Trophoblast cell (in vitro differentiated cells and primary cell): Measurements from ENCODE around the gene GLUD1.
"Not testable (repeated sequence)": the region's sequence is repeated elsewhere in the genome, so short reads cannot be mapped to it uniquely, and the experiment has no call there.

Source experiments
- DNase-seq, 2 donors: peaks; one replicate each; pipeline ENCODE4 v3.0.0-alpha.2; 2016
- H2AFZ ChIP-seq: 2 replicates; pipeline ENCODE4 v1.6.1; 2013; ENCODE audit warnings: low read length, moderate library complexity, mild to moderate bottlenecking; ENCODE audit not compliant: insufficient read depth, poor library complexity
- H2AK5ac ChIP-seq: 2 replicates; pipeline ENCODE4 v1.6.1; 2013; ENCODE audit warnings: mild to moderate bottlenecking, low read length
- H2BK120ac ChIP-seq: 2 replicates; pipeline ENCODE4 v1.6.1; 2013; ENCODE audit warnings: low read length, mild to moderate bottlenecking, moderate library complexity; ENCODE audit not compliant: insufficient read depth, poor library complexity
- H2BK12ac ChIP-seq: 2 replicates; pipeline ENCODE4 v1.6.1; 2013; ENCODE audit warnings: mild to moderate bottlenecking, low read length, moderate library complexity
- H2BK5ac ChIP-seq: 2 replicates; pipeline ENCODE4 v1.6.1; 2013; ENCODE audit warnings: low read length, low read depth, moderate library complexity, mild to moderate bottlenecking; ENCODE audit not compliant: poor library complexity
- H3K14ac ChIP-seq: 2 replicates; pipeline ENCODE4 v1.6.1; 2013; ENCODE audit warnings: mild to moderate bottlenecking, low read length
- H3K18ac ChIP-seq: 2 replicates; pipeline ENCODE4 v1.6.1; 2013; ENCODE audit warnings: mild to moderate bottlenecking, low read length
- H3K23ac ChIP-seq: 2 replicates; pipeline ENCODE4 v1.6.1; 2013; ENCODE audit warnings: low read length
- H3K27ac ChIP-seq: 2 replicates; pipeline ENCODE4 v1.5.1; 2013; ENCODE audit warnings: low read depth, mild to moderate bottlenecking, inconsistent platforms, low read length, moderate library complexity
- H3K27me3 ChIP-seq: 2 replicates; pipeline ENCODE4 v1.6.1; 2013; ENCODE audit warnings: inconsistent platforms, mild to moderate bottlenecking, low read length, moderate library complexity; ENCODE audit not compliant: insufficient read depth
- H3K36me3 ChIP-seq, 2 experiments: 1 replicate in 1 of 2; 2 replicates in 1 of 2; pipeline ENCODE4 v1.6.1; 2013; ENCODE audit warnings: low read length in 2 of 2, mild to moderate bottlenecking in 2 of 2, moderate library complexity in 1 of 2; ENCODE audit not compliant: insufficient read depth in 2 of 2, control insufficient read depth in 1 of 2
- H3K4ac ChIP-seq: 2 replicates; pipeline ENCODE4 v1.6.1; 2013; ENCODE audit warnings: low read depth, mild to moderate bottlenecking, low read length, moderate library complexity
- H3K4me1 ChIP-seq, 2 experiments: 1 replicate in 1 of 2; 2 replicates in 1 of 2; pipeline ENCODE4 v1.6.1; 2013; ENCODE audit warnings: low read length in 2 of 2, mild to moderate bottlenecking in 2 of 2, moderate library complexity in 1 of 2; ENCODE audit not compliant: insufficient read depth in 2 of 2, control insufficient read depth in 1 of 2
- H3K4me2 ChIP-seq: 2 replicates; pipeline ENCODE4 v1.6.1; 2013; ENCODE audit warnings: inconsistent platforms, mild to moderate bottlenecking, low read length, moderate library complexity
- H3K4me3 ChIP-seq: 2 replicates; pipeline ENCODE4 v1.5.1; 2013; ENCODE audit warnings: mild to moderate bottlenecking, low read depth, low read length, inconsistent platforms
- H3K79me1 ChIP-seq: one replicate; pipeline ENCODE4 v1.6.1; 2013; ENCODE audit warnings: low read length
- H3K79me2 ChIP-seq: 2 replicates; pipeline ENCODE4 v1.6.1; 2013; ENCODE audit warnings: low read length, mild to moderate bottlenecking; ENCODE audit not compliant: control insufficient read depth, insufficient read depth, poor library complexity
- H3K9ac ChIP-seq: 2 replicates; pipeline ENCODE4 v1.6.1; 2013; ENCODE audit warnings: mild to moderate bottlenecking, low read length
- H3K9me3 ChIP-seq: 2 replicates; pipeline ENCODE4 v1.6.1; 2013; ENCODE audit warnings: low read depth, mild to moderate bottlenecking, control low read depth, inconsistent platforms, low read length; ENCODE audit not compliant: insufficient read depth
- H4K12ac ChIP-seq: 2 replicates; pipeline ENCODE4 v1.6.1; 2013; ENCODE audit warnings: low read depth, mild to moderate bottlenecking, low read length, moderate library complexity
- H4K8ac ChIP-seq: 2 replicates; pipeline ENCODE4 v1.6.1; 2013; ENCODE audit warnings: low read depth, mild to moderate bottlenecking, low read length, moderate library complexity
- H4K91ac ChIP-seq: one replicate; pipeline ENCODE4 v1.6.1; 2013; ENCODE audit warnings: low read depth, mild to moderate bottlenecking, low read length, moderate library complexity
- WGBS: extraction: QIAGEN DNeasy Blood & Tissue Kit; methylation state at CpG from one replicate; pipeline ENCODE4 v1.1.7; 2013; ENCODE audit warnings: missing lambda C conversion rate; ENCODE audit not compliant: insufficient read length, insufficient coverage; ENCODE audit errors: extremely low coverage; 5-methylcytosine and 5-hydroxymethylcytosine counted together

GLUD1 gene

DNA sequence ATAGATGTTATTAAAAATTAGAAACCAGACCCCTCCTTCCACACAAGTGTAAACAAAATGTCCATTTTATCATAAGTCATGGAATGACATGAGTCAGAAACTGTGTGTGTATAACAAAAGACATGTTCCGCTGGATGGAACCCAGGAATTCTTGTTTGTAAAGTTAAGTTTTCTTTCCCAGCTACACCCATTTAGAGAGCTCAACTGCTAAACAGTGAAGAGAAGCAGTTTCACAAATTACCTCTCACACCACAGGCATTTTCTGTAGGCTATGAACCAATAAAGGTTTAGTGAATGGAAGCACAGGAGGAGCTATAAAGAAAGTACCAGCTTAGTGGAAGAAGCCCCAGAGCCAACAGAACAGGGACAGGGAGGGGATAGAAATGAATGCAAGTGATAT is 12.4 kb downstream of the GLUD1 start:
- H3K9ac ChIP-seq, H3K4me1 ChIP-seq, H3K36me3 ChIP-seq, H4K91ac ChIP-seq, H2AFZ ChIP-seq, H3K79me2 ChIP-seq, H2AK5ac ChIP-seq, H3K14ac ChIP-seq, H2BK120ac ChIP-seq, H2BK12ac ChIP-seq, H3K27ac ChIP-seq, H2BK5ac ChIP-seq, H4K8ac ChIP-seq, H4K12ac ChIP-seq, DNase-seq, H3K4me2 ChIP-seq, H3K4ac ChIP-seq, H3K79me1 ChIP-seq, H3K23ac ChIP-seq, H3K9me3 ChIP-seq, H3K27me3 ChIP-seq, H3K18ac ChIP-seq, H3K4me3 ChIP-seq: not testable (repeated sequence)
- WGBS = no CpG with 5 or more reads among the region's 1 CpG

- not testable (repeated sequence) for H4K8ac ChIP-seq, H3K4me2 ChIP-seq, H4K91ac ChIP-seq, H3K36me3 ChIP-seq, H3K23ac ChIP-seq, H3K79me1 ChIP-seq, H3K4me1 ChIP-seq, H3K9me3 ChIP-seq, H3K4me3 ChIP-seq, H2BK12ac ChIP-seq, H3K27me3 ChIP-seq, H3K9ac ChIP-seq, DNase-seq, H2AFZ ChIP-seq, H2AK5ac ChIP-seq, H3K27ac ChIP-seq, H3K4ac ChIP-seq, H3K14ac ChIP-seq, H2BK5ac ChIP-seq, H3K18ac ChIP-seq, H2BK120ac ChIP-seq, H4K12ac ChIP-seq, H3K79me2 ChIP-seq
- WGBS = no CpG with 5 or more reads among the region's 3 CpGs
Observed at GRCh38 chr10:87081574-87081973, 13.1 kb downstream of the GLUD1 start.

GRCh38 chr10:87080621-87081020 is 14.0 kb downstream of the GLUD1 start:
- H2AFZ ChIP-seq, H4K12ac ChIP-seq, H3K27me3 ChIP-seq, H3K79me2 ChIP-seq, H3K4me2 ChIP-seq, H3K9me3 ChIP-seq, H4K91ac ChIP-seq, H3K4ac ChIP-seq, H2BK12ac ChIP-seq, H2AK5ac ChIP-seq, DNase-seq, H2BK5ac ChIP-seq, H3K14ac ChIP-seq, H3K4me1 ChIP-seq, H2BK120ac ChIP-seq, H4K8ac ChIP-seq, H3K9ac ChIP-seq, H3K23ac ChIP-seq, H3K18ac ChIP-seq, H3K4me3 ChIP-seq, H3K79me1 ChIP-seq, H3K36me3 ChIP-seq, H3K27ac ChIP-seq: not testable (repeated sequence)
- WGBS = no CpG with 5 or more reads among the region's 31 CpGs

GRCh38 chr10:87079106-87079836 is 15.4 kb downstream of the GLUD1 start:
- Histone ChIP-seq H3K4ac (no peak overlapping the region), H3K36me3 (peaks cover 0 to 3% of the 10 kb centered on the region in 2 experiments), H3K23ac (no peak overlapping the region), H3K9ac (no peak overlapping the region), H3K4me1 (no peaks in the 10 kb centered on the region), H3K79me1 (no peaks in the 10 kb centered on the region), H4K91ac (no peak overlapping the region), H4K12ac (no peak overlapping the region), H2AFZ (no peak overlapping the region), H3K18ac (no peak overlapping the region), H3K4me3 (no peak overlapping the region), H3K14ac (no peak overlapping the region), H3K27me3 (no peaks in the 10 kb centered on the region), H2BK12ac (no peak overlapping the region), H3K4me2 (no peak overlapping the region), H3K27ac (no peak overlapping the region), H2BK120ac (no peak overlapping the region), H3K9me3 (peaks cover 2% of the 10 kb centered on the region), H2BK5ac (no peak overlapping the region), H3K79me2 (no peaks in the 10 kb centered on the region), H4K8ac (no peak overlapping the region), H2AK5ac (no peak overlapping the region)
- no CpG with 5 or more reads among the region's 11 CpGs for WGBS
- DNase-seq = no peak
